ENCODE measurements around the gene BCL3.
A peak's percentile ranks its signal among the peaks of the same experiment; 100 is the strongest.

BCL3 gene

GRCh38 chr19:44799627-44800346, 51.3 kb downstream of the BCL3 start:
- no peak for DNase-seq

- peak; percentile 91 for DNase-seq
These were observed 52.0 kb downstream of the BCL3 start for GRCh38 chr19:44800461-44800860.

DNA sequence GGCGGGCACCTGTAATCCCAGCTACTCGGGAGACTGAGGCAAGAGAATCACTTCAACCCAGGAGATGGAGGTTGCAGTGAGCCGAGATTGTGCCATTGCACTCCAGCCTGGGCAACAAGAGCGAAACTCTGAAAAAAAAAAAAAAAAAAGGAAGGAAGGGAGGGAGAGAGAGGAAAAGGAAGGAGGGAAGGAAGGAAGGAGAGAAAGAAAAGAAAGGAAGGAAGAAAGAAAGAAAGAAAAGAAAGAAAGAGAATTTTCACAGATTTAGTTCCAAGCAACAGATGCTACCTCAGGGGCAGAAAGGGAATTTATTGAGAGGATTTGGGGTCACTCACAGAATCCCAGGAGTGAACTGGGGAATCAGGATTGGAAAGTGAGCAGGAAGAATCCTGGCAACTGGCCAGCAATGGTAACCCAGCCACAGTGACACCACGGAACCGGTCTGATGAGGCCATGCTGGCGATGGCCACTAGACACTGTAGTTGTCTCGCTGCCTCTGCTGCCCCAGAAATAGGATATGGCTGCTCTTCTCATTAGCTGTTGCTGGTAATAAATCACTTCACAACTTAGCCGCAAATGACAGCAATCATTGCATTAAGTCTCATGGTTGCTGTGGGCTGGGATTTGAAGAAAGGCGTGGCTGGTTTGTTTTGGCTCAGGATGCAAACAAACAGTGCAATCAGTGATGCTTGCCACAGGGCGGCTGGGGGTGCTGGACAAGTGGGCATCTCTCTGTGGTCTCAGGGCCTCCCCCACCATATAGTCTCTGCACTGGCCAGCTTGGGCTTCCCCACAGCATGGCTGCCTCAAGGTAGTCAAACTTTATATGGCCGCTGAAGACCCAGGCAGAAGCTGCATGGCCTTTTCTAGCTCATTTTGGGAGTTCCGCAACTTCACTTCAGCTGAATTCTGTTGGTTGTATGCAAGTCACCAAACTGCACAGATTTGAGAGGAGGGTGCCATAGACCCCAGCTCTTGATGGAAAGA, 55.2 kb downstream of the BCL3 start:
- DNase-seq = no peak

DNA sequence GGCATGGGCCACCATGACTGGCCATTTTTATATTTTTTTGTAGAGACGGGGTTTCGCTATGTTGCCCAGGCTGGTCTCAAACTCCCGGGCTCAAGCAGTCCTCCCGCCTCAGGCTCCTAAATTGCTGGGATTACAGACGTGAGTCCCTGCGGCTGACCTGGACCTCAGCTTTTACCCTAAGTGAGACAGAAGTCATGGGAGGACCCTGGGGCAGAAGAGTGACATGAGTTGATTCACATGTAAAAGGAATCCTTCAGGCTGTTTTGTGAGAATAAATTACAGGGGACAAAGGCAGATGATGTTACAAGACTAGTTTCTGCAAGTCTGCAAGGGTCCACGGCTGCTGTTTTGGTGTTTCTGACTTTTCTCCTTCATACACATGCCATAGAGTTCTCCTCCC, 57.8 kb downstream of the BCL3 start:
- DNase-seq = no peak

DNA sequence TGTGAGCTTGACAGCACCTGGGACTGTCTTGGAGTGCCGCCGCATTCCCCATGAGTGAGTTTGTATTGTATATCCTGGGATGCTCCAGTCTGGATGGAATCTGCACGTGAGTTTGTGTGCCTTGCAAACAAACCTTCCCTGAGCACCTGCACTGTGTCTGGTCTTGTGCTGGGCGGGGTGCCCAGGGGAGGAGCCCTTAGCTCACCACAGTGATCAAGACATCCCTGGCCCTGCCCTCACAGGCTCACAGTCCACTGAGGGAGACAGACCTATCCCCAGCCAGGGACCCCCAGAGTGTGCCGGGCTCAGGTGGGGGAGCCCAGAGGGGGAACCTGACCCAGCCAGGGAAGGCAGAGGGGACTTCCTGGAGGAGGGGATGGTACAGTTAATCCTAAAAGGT, 58.7 kb downstream of the BCL3 start:
- no peak for DNase-seq

DNA sequence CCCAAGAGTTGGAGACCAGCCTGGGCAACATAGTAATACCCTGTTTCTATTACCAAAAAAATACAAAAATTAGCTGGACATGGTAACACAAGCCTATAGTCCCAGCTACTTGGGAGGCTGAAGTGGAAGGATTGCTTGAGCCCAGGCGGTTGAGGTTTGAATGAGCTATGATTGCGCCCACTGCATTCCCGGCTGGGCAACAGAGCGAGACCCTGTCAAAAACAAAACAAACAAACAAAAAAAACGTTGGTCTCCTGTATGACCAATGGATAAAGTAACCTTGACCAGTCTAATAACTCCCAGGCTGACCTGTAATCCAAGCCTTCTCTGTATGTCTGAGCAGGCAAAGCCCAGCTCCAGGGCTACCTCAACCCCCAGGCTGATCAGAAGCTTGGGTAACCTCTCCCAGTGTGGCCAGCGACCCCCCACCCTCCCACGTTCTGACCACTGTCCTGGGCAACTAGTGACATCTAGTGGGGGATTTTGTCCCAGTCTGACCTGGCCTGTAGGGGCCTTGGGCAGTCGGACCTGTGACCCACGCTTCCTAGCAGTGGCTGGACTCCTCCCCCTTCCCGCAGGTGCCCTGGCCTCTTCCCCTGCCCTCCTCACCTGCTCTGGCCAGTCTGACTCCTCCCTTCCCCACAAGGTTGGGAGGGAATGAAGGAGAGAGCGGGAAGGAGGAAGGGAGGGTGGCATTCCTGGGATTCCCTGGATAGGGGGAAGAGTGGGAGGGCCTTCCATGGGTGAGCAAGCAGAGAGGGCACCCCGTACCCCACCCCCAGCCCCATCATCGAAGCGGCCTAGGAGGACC, 59.3 kb downstream of the BCL3 start:
- no peak for DNase-seq

DNA sequence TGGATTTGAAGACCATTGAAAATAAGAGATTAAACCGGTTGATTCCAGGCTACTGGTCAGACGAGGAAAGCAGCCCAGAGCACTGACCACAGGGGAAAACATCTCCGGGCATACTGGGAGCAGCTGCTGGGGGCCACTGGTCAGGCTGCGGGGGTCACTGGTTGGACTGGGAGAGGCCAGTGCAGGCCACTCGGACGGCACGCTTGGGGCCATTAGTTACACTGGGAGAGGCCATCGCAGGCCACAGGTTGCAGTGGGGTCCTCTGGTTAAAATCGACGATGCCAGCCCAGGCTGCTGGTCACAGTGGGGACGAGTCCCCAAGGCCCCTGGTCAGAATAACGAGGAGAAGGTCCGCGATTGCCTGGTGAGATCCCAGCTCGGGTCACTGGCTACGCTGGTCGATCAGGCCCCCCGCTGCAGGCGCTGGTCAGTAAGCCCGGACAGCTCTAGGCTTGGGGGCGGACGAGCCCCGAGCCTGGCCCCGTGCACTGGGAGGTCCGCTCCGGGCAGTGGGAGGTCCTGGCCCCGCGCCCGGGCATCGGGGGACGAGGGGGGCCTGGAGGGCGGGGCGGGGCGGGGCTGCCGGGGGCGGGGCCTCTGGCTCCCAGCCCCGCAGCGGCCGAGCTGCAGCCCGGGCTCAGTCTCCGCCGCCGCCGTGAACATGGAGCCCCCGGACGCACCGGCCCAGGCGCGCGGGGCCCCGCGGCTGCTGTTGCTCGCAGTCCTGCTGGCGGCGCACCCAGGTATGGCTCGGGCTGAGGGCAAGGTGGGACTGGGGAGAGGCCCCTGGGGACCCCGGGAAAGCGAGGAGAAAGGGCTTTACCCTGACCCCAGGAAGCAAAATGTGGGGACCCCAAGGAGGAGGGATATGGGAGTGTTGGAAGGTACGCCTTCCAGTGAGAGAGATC, 60.2 kb downstream of the BCL3 start, which contains the start of gene BCAM:
Gene BCAM (plus strand): TSS at position 641 of the 909 bp plus-strand sequence. CDS start 22 bp downstream, at position 663.
- DNase-seq = no peak
